ENCODE data around the gene CHST9. TPM values are rescaled to one million over a fixed set of nuclear protein-coding genes. Genes with fewer than 3 reads are reported as not detected.

Gene CHST9
- total and polyA plus RNA-seq, 9 of the 15 experiments (the other 6 are each of a cell fraction or from before 2014, with no cell fraction given) = not detected

- TF ChIP-seq, protein P1, sequence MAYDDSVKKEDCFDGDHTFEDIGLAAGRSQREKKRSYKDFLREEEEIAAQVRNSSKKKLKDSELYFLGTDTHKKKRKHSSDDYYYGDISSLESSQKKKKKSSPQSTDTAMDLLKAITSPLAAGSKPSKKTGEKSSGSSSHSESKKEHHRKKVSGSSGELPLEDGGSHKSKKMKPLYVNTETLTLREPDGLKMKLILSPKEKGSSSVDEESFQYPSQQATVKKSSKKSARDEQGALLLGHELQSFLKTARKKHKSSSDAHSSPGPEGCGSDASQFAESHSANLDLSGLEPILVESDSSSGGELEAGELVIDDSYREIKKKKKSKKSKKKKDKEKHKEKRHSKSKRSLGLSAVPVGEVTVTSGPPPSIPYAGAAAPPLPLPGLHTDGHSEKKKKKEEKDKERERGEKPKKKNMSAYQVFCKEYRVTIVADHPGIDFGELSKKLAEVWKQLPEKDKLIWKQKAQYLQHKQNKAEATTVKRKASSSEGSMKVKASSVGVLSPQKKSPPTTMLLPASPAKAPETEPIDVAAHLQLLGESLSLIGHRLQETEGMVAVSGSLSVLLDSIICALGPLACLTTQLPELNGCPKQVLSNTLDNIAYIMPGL (CRISPR knock-in tag; IDR thresholded peaks at IDR 0.05) = no peak
- TF ChIP-seq ZNF76 (CRISPR knock-in tag; IDR thresholded peaks at IDR 0.05; ENCODE audit: borderline replicate concordance) (no peak), ZSCAN29 (IDR thresholded peaks at IDR 0.05) (no peak), HNRNPLL (IDR thresholded peaks at IDR 0.05; ENCODE audit: low read depth, low read length, poor library complexity, severe bottlenecking) (no peak), TAF1 (IDR thresholded peaks at IDR 0.05; ENCODE audit: control insufficient read depth, extremely low read depth, insufficient read depth, low read length, severe bottlenecking) (no peak), RAD21 (CRISPR knock-in tag; conservative IDR thresholded peaks at IDR 0.05 in 1 of 2, IDR thresholded peaks at IDR 0.05 in 1 of 2) (no peak)
- TF ChIP-seq, protein P2, sequence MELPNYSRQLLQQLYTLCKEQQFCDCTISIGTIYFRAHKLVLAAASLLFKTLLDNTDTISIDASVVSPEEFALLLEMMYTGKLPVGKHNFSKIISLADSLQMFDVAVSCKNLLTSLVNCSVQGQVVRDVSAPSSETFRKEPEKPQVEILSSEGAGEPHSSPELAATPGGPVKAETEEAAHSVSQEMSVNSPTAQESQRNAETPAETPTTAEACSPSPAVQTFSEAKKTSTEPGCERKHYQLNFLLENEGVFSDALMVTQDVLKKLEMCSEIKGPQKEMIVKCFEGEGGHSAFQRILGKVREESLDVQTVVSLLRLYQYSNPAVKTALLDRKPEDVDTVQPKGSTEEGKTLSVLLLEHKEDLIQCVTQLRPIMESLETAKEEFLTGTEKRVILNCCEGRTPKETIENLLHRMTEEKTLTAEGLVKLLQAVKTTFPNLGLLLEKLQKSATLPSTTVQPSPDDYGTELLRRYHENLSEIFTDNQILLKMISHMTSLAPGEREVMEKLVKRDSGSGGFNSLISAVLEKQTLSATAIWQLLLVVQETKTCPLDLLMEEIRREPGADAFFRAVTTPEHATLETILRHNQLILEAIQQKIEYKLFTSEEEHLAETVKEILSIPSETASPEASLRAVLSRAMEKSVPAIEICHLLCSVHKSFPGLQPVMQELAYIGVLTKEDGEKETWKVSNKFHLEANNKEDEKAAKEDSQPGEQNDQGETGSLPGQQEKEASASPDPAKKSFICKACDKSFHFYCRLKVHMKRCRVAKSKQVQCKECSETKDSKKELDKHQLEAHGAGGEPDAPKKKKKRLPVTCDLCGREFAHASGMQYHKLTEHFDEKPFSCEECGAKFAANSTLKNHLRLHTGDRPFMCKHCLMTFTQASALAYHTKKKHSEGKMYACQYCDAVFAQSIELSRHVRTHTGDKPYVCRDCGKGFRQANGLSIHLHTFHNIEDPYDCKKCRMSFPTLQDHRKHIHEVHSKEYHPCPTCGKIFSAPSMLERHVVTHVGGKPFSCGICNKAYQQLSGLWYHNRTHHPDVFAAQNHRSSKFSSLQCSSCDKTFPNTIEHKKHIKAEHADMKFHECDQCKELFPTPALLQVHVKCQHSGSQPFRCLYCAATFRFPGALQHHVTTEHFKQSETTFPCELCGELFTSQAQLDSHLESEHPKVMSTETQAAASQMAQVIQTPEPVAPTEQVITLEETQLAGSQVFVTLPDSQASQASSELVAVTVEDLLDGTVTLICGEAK (IDR thresholded peaks at IDR 0.05) = no peak
- TF ChIP-seq, protein P2 (CRISPR knock-in tag; IDR thresholded peaks at IDR 0.05) = no peak
These were observed 29.7 kb upstream of the CHST9 start (continued) for GRCh38 chr18:27214831-27215230.
